ENCODE data around the gene LCN1. TPM values are rescaled to one million over a fixed set of nuclear protein-coding genes. Genes with fewer than 3 reads are reported as not detected.

LCN1 gene
- total and polyA plus RNA-seq, 2 of the 8 experiments (the other 6 are each of a cell fraction or from before 2014, with no cell fraction given) = not detected

DNA sequence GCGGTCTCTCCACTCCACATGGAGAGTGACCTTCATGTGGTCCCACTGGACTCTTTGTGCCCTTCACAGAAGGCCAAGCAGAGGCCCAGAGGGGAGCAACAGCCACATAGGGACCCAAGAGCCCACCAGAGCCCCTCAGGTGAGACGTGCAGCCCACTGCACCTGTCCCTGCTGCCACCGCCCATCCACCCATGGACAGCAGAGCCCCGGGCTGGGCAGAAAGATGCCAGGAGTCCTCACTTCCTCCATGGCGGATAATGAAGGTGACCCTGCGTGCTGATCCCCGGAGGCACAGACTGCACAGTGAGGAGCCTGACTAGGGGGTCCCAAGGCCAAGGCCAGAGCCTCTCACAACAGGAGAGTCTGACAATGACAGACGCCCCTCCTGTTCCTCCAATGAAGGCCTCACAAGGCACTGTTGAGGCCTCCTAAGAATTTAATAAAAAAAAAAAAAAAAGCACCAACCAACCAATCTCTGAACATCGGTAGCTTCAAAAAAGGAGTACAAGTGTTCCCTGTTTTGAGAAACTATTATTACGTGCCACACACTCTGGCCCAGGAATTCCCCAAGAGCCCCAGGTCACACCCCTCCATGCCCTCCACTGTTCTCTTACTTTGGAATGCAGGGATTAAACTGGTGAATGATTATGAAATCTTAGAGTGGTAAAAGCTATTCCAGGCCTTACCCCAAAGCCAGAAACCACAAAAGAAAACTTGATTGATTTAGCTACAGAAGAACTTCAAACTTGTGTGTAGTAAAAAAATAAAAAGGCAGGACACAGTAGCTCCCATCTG, 44.5 kb upstream of the LCN1 start:
- FAIRE-seq = no peak
- WGBS, 2 experiments (ENCODE audit: extremely low coverage in 1 of 2, insufficient coverage in 1 of 2, insufficient read length in 1 of 2, insufficient replicate concordance in 2 of 2, low coverage in 1 of 2, low lambda C conversion rate in 2 of 2, missing lambda C conversion rate in 1 of 2) = 80% methylated on average over 10 of the region's 10 CpGs; no CpG with 5 or more reads in 1 of the 2 experiments
- H3K23ac ChIP-seq (ENCODE audit: insufficient read length) = no peak overlapping the region
- peaks cover 3 to 13% (median 7%) of the 10 kb centered on the region in 4 experiments for H3K4me1 ChIP-seq (replicated peaks in 1 of 4; ENCODE audit: control insufficient read depth in 3 of 4, insufficient read depth in 4 of 4, low read length in 3 of 4)
- H3K79me1 ChIP-seq (ENCODE audit: low read depth, low read length) = peaks cover 4% of the 10 kb centered on the region
- peaks cover 7% of the 10 kb centered on the region; the same call in 1 of the 2 replicates for H3K23me2 ChIP-seq (ENCODE audit: low read depth, low read length)
- H3K4ac ChIP-seq (replicated peaks; ENCODE audit: insufficient read length, low read depth, low read length) = no peak overlapping the region
- H3K27ac ChIP-seq (ENCODE audit: low read depth, low read length) = no peak overlapping the region
- H4K8ac ChIP-seq (ENCODE audit: extremely low read depth, insufficient read depth, low read length) = no peak overlapping the region
- no peak overlapping the region for H2BK120ac ChIP-seq (replicated peaks; ENCODE audit: low read depth, low read length)
- ChIA-PET POLR2A (ENCODE audit: partially characterized antibody) (no interaction called here), CTCF (ENCODE audit: partially characterized antibody) (interaction anchor here (0.6 to 7.0 kb wide), 5 partner anchors 23 to 769 kb away, joined by 3 to 47 read pairs (median 5); a partner anchor contains a TSS)
- no peak overlapping the region for H2BK15ac ChIP-seq (ENCODE audit: low read length)
- no peak overlapping the region for H4K91ac ChIP-seq (replicated peaks; ENCODE audit: insufficient read length, low read length)
- no peaks in the 10 kb centered on the region for H3K9me3 ChIP-seq (ENCODE audit: insufficient read depth in 2 of 2, low read depth in 1 of 2, low read length in 1 of 2)
- no peak overlapping the region for H3K14ac ChIP-seq (ENCODE audit: insufficient read length)
- H2BK5ac ChIP-seq (ENCODE audit: low read depth, low read length) = no peak overlapping the region
- H3K79me2 ChIP-seq (ENCODE audit: control insufficient read depth in 1 of 2, insufficient read depth in 2 of 2, low read length in 2 of 2) = peaks cover 3 to 10% of the 10 kb centered on the region in 2 experiments; a peak in 2 of 4 replicates
- H2AK5ac ChIP-seq (ENCODE audit: low read depth, low read length) = no peak overlapping the region
- no peak overlapping the region for H2AFZ ChIP-seq (ENCODE audit: low read length)
- H2BK20ac ChIP-seq (ENCODE audit: low read length) = no peak overlapping the region
- H4K20me1 ChIP-seq (replicated peaks in 1 of 2; ENCODE audit: control insufficient read depth in 1 of 2, insufficient read depth in 2 of 2, low read length in 2 of 2) = peaks cover 1 to 2% of the 10 kb centered on the region in 2 experiments
- no peak overlapping the region for H2BK12ac ChIP-seq (ENCODE audit: low read depth, low read length)
- H3K18ac ChIP-seq (ENCODE audit: extremely low read depth, low read length) = no peak overlapping the region
- H3K4me2 ChIP-seq (ENCODE audit: insufficient read depth in 1 of 2, low read depth in 2 of 2, low read length in 2 of 2) = no peak overlapping the region
- H3K56ac ChIP-seq (replicated peaks; ENCODE audit: insufficient read length, low read depth, low read length) = no peak overlapping the region
- no peak for TF ChIP-seq MAFK (IDR thresholded peaks at IDR 0.05; ENCODE audit: low read depth, low read length)
- TF ChIP-seq SAP30 (IDR thresholded peaks at IDR 0.05; ENCODE audit: insufficient read depth, insufficient replicate concordance, low read length) = no peak
- TF ChIP-seq KDM5A (IDR thresholded peaks at IDR 0.05; ENCODE audit: low read length) = no peak
- no peak for TF ChIP-seq SP4 (IDR thresholded peaks at IDR 0.05; ENCODE audit: low read length)
- TF ChIP-seq BACH1 (IDR thresholded peaks at IDR 0.05; ENCODE audit: low read length) = no peak
- TF ChIP-seq BCL11A (IDR thresholded peaks at IDR 0.05; ENCODE audit: low read depth in 2 of 2, low read length in 2 of 2) = no peak
- TF ChIP-seq RBBP5 (IDR thresholded peaks at IDR 0.05; ENCODE audit: borderline replicate concordance, low read depth, low read length) = no peak
- TF ChIP-seq POLR2A (IDR thresholded peaks at IDR 0.05; ENCODE audit: control extremely low read depth in 1 of 2, low read depth in 2 of 2, low read length in 2 of 2) = no peak
- TF ChIP-seq GABPA (IDR thresholded peaks at IDR 0.05; ENCODE audit: borderline replicate concordance, insufficient read depth, low read length) = no peak
- no peak for TF ChIP-seq EP300 (IDR thresholded peaks at IDR 0.05; ENCODE audit: borderline replicate concordance in 1 of 2, low read depth in 2 of 2, low read length in 2 of 2)
- no peak for TF ChIP-seq FOSL1 (IDR thresholded peaks at IDR 0.05; ENCODE audit: insufficient read depth, low read depth, low read length)
- no peak for TF ChIP-seq CHD2 (IDR thresholded peaks at IDR 0.05; ENCODE audit: low read length)
- H3K9ac ChIP-seq (replicated peaks in 1 of 4; ENCODE audit: extremely low read depth in 1 of 4, low read depth in 3 of 4, low read length in 3 of 4) = no peak overlapping the region
- no peak overlapping the region for H4K5ac ChIP-seq (ENCODE audit: insufficient read length, low read depth, low read length)
- no peaks in the 10 kb centered on the region for H3K27me3 ChIP-seq (replicated peaks in 1 of 4; ENCODE audit: control insufficient read depth in 3 of 4, extremely low read depth in 1 of 4, insufficient read depth in 3 of 4, low read length in 3 of 4)
- H3K36me3 ChIP-seq (ENCODE audit: control insufficient read depth in 2 of 4, insufficient read depth in 4 of 4, low read length in 3 of 4) = no peaks in the 10 kb centered on the region
- no peak for DNase-seq (ENCODE audit: low read depth in 1 of 2, low spot score in 2 of 2)
- H3K4me3 ChIP-seq (ENCODE audit: extremely low read depth in 1 of 4, insufficient read depth in 2 of 4, low read depth in 3 of 4, low read length in 4 of 4) = no peak overlapping the region

Data from H1 (cell line).